HG02623 (cell line): ENCODE data around the gene HSPH1.
"Not testable (repeated sequence)": the region's sequence is repeated elsewhere in the genome, so short reads cannot be mapped to it uniquely, and the experiment has no call there.

Experiments
- ATAC-seq: cut with Tn5 transposase; IDR thresholded peaks from one replicate; pipeline ENCODE4 v1.9.1; 2021; ENCODE audit warnings: moderate library complexity; ENCODE audit not compliant: unreplicated experiment

Gene HSPH1

GRCh38 chr13:31177813-31178495 lies 16.2 kb upstream of the HSPH1 start:
- ATAC-seq, result not testable (repeated sequence)

GRCh38 chr13:31175847-31176532 lies 14.3 kb upstream of the HSPH1 start:
- ATAC-seq, result no peak

GRCh38 chr13:31174018-31174417 lies 12.3 kb upstream of the HSPH1 start:
- ATAC-seq, result no peak

GRCh38 chr13:31172535-31172934 lies 10.8 kb upstream of the HSPH1 start:
- ATAC-seq, result no peak

GRCh38 chr13:31172001-31172400 lies 10.3 kb upstream of the HSPH1 start:
- ATAC-seq, result no peak

- no peak for ATAC-seq
Observed at GRCh38 chr13:31168736-31169135, 7.0 kb upstream of the HSPH1 start.

GRCh38 chr13:31168166-31168565 lies 6.5 kb upstream of the HSPH1 start:
- peak; percentile 61 for ATAC-seq

GRCh38 chr13:31167490-31167889 lies 5.8 kb upstream of the HSPH1 start:
- peak; percentile 42 for ATAC-seq

- no peak for ATAC-seq
Observed at GRCh38 chr13:31166591-31166990, 4.9 kb upstream of the HSPH1 start.

GRCh38 chr13:31162151-31163008 lies 676 bp upstream of the HSPH1 start:
- peak; percentile 83 for ATAC-seq

GRCh38 chr13:31160857-31161556 lies 697 bp downstream of the HSPH1 start:
- ATAC-seq, result peak; percentile 21

GRCh38 chr13:31159306-31159705 lies 2.4 kb downstream of the HSPH1 start:
- no peak for ATAC-seq

GRCh38 chr13:31154939-31155338 lies 6.8 kb downstream of the HSPH1 start:
- no peak for ATAC-seq

GRCh38 chr13:31151837-31152236 lies 9.9 kb downstream of the HSPH1 start:
- ATAC-seq, result no peak

GRCh38 chr13:31150315-31150985 lies 11.3 kb downstream of the HSPH1 start:
- no peak for ATAC-seq

- ATAC-seq, result no peak
Observed at GRCh38 chr13:31149604-31150003, 12.1 kb downstream of the HSPH1 start.

GRCh38 chr13:31145417-31145816 lies 16.3 kb downstream of the HSPH1 start:
- ATAC-seq, result no peak

- no peak for ATAC-seq
Observed at GRCh38 chr13:31138515-31138914, 23.2 kb downstream of the HSPH1 start.

GRCh38 chr13:31136724-31137123 lies 25.0 kb downstream of the HSPH1 start:
- no peak for ATAC-seq

GRCh38 chr13:31134039-31134711 lies 27.5 kb downstream of the HSPH1 start:
- no peak for ATAC-seq
